ENCODE measurements around the gene MRAP2.

Gene MRAP2, protein sequence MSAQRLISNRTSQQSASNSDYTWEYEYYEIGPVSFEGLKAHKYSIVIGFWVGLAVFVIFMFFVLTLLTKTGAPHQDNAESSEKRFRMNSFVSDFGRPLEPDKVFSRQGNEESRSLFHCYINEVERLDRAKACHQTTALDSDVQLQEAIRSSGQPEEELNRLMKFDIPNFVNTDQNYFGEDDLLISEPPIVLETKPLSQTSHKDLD

DNA sequence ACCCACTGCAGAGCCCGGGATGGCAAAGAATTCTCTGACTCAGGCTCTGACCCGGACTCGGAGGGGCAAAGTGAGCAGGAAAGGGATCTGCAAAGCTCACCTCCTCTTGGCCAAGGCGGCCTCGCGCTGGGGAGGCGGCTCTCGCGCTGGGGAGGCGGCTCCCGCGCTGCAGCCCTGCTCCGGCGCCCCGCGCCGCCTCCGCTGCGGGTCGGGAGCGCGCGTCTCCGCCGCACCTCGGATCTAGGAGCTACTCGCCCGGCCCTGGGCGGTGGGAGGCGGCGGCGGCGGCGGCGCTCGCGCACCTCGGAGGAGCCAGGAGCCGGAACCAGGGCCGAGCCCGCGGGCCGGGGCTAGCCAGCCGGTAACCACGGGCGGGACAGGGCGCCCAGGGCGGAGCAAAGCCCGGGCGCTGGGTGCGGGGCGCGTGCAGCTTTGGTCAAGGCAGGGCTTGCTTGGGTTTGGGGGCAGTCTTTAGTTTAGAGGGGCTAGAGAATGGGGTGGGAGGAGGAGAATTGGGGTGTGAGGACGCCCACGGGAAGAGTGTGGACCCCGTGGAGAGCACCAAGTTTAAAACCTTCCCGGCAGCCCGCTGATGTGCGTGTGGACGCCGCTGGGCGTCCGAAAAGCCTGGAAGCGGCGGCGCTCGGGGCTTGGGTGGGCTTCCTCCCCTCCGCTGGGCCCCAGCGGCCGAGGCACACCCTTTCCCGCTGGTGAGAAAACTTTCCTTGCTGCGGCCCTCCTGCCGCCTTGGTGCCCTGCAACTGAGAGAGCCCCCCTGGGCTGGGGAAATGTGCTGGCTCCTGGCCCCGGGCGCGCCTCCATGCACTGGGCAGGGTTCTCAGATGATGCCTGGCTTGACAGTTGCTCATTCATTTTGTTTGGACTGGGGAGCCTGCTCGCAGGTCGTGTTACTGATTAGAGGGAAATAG, at the start of gene MRAP2:
TSS of gene MRAP2 (plus strand) at position 250 of the 929 bp plus-strand sequence. CDS start 21,547 bp downstream, outside the sequence.
- TF ChIP-seq, protein P1, sequence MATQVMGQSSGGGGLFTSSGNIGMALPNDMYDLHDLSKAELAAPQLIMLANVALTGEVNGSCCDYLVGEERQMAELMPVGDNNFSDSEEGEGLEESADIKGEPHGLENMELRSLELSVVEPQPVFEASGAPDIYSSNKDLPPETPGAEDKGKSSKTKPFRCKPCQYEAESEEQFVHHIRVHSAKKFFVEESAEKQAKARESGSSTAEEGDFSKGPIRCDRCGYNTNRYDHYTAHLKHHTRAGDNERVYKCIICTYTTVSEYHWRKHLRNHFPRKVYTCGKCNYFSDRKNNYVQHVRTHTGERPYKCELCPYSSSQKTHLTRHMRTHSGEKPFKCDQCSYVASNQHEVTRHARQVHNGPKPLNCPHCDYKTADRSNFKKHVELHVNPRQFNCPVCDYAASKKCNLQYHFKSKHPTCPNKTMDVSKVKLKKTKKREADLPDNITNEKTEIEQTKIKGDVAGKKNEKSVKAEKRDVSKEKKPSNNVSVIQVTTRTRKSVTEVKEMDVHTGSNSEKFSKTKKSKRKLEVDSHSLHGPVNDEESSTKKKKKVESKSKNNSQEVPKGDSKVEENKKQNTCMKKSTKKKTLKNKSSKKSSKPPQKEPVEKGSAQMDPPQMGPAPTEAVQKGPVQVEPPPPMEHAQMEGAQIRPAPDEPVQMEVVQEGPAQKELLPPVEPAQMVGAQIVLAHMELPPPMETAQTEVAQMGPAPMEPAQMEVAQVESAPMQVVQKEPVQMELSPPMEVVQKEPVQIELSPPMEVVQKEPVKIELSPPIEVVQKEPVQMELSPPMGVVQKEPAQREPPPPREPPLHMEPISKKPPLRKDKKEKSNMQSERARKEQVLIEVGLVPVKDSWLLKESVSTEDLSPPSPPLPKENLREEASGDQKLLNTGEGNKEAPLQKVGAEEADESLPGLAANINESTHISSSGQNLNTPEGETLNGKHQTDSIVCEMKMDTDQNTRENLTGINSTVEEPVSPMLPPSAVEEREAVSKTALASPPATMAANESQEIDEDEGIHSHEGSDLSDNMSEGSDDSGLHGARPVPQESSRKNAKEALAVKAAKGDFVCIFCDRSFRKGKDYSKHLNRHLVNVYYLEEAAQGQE (IDR thresholded peaks at IDR 0.05; ENCODE audit: low read depth) = no peak
- TF ChIP-seq MAX (IDR thresholded peaks at IDR 0.05) (peak; percentile 26; the same call in 1 of the 2 replicates), ZBTB7A (IDR thresholded peaks at IDR 0.05; ENCODE audit: low read depth) (peak; percentile 70; the same call in 1 of the 2 replicates)

DNA sequence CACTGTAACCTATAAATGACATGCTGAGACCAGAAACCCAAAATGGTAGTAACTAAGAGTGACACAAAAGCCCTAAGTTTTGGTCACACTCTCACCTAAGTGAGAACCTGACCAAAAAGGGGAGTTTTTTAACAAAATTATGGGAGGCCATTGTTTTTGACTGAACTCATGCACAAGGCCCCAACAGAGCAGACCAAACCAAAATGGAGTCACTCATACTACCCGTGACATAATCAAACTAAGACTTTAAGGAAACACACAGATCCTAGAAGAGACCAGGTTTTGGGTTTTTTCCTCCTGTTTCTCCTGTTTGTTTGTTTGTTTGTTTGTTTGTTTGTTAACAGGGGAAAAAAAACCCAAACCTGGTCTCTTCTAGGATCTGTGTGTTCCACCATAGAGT, 49.2 kb upstream of the MRAP2 start:
- TF ChIP-seq CEBPB (IDR thresholded peaks at IDR 0.05) (no peak), NFIC (IDR thresholded peaks at IDR 0.05) (no peak), YY1 (IDR thresholded peaks at IDR 0.05; ENCODE audit: low read depth) (no peak), ZBTB7A (IDR thresholded peaks at IDR 0.05; ENCODE audit: low read depth) (no peak), TAF1 (IDR thresholded peaks at IDR 0.05; ENCODE audit: low read depth) (no peak), MAX (IDR thresholded peaks at IDR 0.05) (no peak), FOXM1 (IDR thresholded peaks at IDR 0.05; ENCODE audit: borderline replicate concordance, low read depth) (no peak), EGR1 (IDR thresholded peaks at IDR 0.05) (no peak), EP300 (IDR thresholded peaks at IDR 0.05; ENCODE audit: borderline replicate concordance) (no peak), CREB1 (IDR thresholded peaks at IDR 0.05; ENCODE audit: low read depth) (no peak)
- TF ChIP-seq, protein P2, sequence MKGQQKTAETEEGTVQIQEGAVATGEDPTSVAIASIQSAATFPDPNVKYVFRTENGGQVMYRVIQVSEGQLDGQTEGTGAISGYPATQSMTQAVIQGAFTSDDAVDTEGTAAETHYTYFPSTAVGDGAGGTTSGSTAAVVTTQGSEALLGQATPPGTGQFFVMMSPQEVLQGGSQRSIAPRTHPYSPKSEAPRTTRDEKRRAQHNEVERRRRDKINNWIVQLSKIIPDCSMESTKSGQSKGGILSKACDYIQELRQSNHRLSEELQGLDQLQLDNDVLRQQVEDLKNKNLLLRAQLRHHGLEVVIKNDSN (IDR thresholded peaks at IDR 0.05) = no peak

- TF ChIP-seq RAD21 (IDR thresholded peaks at IDR 0.05; ENCODE audit: low read depth) = no peak
- TF ChIP-seq NFIC (IDR thresholded peaks at IDR 0.05) = no peak
- no peak for TF ChIP-seq TAF1 (IDR thresholded peaks at IDR 0.05; ENCODE audit: low read depth)
- TF ChIP-seq, protein P1 (IDR thresholded peaks at IDR 0.05; ENCODE audit: low read depth) = no peak
- no peak for TF ChIP-seq YY1 (IDR thresholded peaks at IDR 0.05; ENCODE audit: low read depth)
- TF ChIP-seq TCF12 (IDR thresholded peaks at IDR 0.05; ENCODE audit: low read depth) = no peak
- no peak for TF ChIP-seq CREB1 (IDR thresholded peaks at IDR 0.05; ENCODE audit: low read depth)
- no peak for TF ChIP-seq MAX (IDR thresholded peaks at IDR 0.05)
- TF ChIP-seq EP300 (IDR thresholded peaks at IDR 0.05; ENCODE audit: borderline replicate concordance) = no peak
- no peak for TF ChIP-seq FOXM1 (IDR thresholded peaks at IDR 0.05; ENCODE audit: borderline replicate concordance, low read depth)
- no peak for TF ChIP-seq EGR1 (IDR thresholded peaks at IDR 0.05)
- no peak for TF ChIP-seq CEBPB (IDR thresholded peaks at IDR 0.05)
- TF ChIP-seq, protein P2 (IDR thresholded peaks at IDR 0.05) = no peak
- TF ChIP-seq TEAD4 (IDR thresholded peaks at IDR 0.05) = no peak
- no peak for TF ChIP-seq ZBTB7A (IDR thresholded peaks at IDR 0.05; ENCODE audit: low read depth)
These were observed 48.3 kb upstream of the MRAP2 start for GRCh38 chr6:83985308-83985713.

GRCh38 chr6:83985715-83986114, 47.9 kb upstream of the MRAP2 start:
- TF ChIP-seq NFIC (IDR thresholded peaks at IDR 0.05) (peak; percentile 45), CEBPB (IDR thresholded peaks at IDR 0.05) (no peak), CREB1 (IDR thresholded peaks at IDR 0.05; ENCODE audit: low read depth) (no peak), YY1 (IDR thresholded peaks at IDR 0.05; ENCODE audit: low read depth) (no peak), TAF1 (IDR thresholded peaks at IDR 0.05; ENCODE audit: low read depth) (no peak), MAX (IDR thresholded peaks at IDR 0.05) (no peak), TCF12 (IDR thresholded peaks at IDR 0.05; ENCODE audit: low read depth) (no peak)
- TF ChIP-seq, protein P1 (IDR thresholded peaks at IDR 0.05; ENCODE audit: low read depth) = no peak

Data from Ishikawa (cell line).